HG03060 (cell line): ENCODE measurements around the gene TRIM39.
"Not testable (repeated sequence)": the region's sequence is repeated elsewhere in the genome, so short reads cannot be mapped to it uniquely, and the experiment has no call there.

Source experiments
- ATAC-seq: cut with Tn5 transposase; IDR thresholded peaks from one replicate; pipeline ENCODE4 v1.9.1; 2021; ENCODE audit warnings: low read depth, moderate number of reproducible peaks; ENCODE audit not compliant: unreplicated experiment

Gene TRIM39

DNA sequence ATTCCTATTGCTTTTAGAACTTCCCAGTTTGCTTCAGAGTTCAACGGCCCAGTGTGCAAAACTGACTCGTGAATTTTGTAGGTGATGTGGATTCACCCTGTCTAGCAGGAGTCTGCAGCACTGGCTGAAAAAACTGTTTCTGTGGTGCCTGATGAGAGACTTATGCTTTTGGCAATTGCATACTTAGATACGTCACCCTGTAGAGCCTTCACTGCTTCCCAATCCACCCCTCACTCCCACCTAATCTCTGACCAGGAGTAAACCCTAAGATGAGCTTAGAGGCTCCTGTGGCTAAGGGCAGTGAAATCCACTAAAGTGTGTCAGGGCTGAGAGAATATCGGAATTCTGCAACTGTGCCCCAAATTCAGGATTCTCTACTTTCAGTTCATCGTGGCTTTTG, 32.5 kb downstream of the TRIM39 start:
- no peak for ATAC-seq

DNA sequence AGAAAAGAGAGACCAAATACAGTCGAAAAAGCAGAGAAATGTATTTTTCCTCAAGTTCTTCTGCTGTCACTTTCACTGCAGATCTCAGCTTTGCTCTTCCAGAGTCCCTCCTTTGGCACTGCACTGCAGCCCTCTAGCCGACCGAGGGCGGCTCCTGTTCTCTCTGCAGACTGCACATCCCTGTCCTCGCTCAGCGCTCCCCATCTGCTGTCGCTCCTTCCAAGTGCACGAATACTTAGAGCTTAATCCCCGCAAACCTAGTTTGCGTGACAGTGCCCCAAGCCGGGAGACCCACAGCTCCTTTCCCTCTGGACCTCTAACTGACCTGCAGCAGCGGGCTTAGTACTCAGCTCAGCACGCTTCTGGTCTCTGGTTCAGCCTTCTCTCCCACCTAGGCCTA, 33.4 kb downstream of the TRIM39 start:
- ATAC-seq = no peak

DNA sequence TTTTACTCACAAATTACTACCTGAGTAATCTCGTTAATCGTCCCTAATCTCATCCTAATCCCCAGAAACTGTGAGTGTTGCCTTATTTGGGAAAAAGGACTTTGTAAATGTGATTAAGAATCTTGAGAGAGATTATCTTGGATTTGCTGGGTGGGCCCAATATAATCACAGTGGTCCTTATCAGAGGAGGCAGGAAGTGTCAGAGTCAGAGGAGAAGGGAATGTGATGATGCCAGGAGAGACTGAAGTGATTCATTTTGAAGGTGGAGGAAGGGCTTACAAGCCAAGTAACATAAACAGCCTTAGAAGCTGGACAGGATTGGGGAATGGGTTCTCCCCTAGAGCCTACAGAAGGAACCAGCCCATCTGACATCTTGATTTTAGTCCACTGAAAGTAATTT, 34.9 kb downstream of the TRIM39 start:
- ATAC-seq = no peak

DNA sequence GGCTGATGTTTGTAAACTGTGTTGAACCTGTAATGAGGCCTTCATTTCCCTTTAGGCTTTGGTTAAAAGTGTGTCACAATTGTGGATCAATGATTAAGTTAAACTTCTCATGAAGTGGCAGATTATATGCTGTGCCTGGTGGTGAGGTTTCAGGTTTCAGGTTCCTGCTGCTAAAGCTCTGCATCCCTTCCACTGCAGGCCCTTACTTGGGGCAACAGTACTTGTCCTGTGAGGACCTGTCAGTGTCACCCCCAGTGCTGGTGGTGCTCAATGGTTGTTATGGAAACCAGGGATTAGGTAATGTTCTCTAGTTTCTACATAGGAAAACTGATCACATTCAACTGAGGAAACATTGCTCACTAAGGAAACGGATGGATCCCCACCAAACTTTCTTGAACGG, 36.7 kb downstream of the TRIM39 start:
- ATAC-seq = no peak

DNA sequence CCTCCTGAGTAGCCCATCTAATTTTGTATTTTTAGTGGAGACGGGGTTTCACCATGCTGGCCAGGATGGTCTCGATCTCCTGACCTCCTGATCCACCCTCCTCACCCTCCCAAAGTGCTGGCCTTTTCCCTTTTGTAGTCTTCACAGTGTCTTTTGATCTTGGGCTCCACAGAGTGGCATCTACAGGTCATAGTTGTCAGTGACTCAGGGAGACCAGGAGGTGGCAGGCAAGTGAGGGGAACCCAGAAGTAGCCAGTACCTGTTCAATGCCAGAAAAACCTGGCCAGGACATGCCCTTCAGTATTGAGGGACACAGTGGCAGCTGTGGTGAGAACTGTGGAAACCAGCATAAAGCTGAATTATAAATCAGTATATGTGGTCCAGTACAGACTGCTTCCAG, 37.9 kb downstream of the TRIM39 start:
- ATAC-seq = no peak

DNA sequence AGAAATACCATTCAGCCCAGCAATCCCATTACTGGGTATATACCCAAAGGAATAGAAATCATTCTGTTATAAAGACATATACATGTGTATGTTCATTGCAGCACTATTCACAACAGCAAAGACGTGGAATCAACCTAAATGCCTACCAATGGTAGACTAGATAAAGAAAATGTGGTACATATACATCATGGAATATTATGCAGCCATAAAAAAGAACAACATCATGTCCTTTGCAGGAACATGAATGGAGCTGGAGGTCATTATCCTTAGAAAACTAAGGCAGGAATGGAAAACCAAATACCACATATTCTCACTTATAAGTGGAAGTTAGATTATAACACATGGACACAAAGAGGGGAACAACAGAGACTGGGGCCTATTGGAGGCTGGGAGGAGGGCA, 42.6 kb downstream of the TRIM39 start:
- ATAC-seq = not testable (repeated sequence)

DNA sequence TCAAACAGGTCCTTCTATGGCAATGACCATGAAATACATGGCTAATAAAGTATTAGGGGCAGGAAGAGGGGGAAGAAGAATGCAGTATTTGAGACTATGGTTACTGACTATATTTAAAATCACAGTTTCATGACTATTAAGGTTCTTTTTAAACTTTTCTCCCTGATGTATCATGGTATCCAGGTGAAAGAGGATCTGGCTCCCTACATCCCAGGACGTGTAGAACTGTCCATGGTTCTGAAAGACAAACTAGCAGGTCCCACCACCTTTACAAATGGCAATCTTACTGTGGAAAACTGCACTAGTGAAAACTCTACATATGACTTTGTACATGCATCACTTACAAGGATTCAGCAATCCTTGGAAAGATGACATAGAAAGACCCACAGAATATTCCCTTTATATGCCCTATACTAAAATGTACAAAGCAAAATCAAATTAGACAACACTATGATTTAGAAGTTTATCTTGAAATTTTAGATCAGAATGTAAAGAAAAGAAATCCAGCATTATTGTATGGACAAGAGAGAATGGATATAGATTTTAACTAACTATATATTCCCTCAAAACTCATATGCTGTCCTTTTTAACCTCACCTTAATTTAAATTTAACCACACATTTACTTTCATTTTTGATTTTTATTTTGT, 51.7 kb downstream of the TRIM39 start:
- no peak for ATAC-seq

DNA sequence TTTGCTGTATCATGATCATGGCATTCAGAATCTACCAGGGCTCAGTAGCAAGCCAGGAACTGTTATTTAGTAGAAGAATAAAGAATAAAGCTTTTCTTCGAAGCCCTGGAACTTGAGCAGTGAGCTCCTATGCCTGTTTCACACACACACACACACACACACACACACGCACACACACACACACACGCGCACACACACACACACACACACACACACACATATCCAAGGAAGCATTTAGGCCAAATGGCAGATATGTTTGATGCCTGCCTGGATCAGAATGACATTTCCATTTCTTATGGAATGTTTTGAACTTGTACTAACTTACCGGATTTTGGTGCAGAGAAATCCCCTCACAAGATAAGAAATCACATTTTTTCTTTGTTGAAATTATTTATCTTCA, 53.7 kb downstream of the TRIM39 start:
- no peak for ATAC-seq

DNA sequence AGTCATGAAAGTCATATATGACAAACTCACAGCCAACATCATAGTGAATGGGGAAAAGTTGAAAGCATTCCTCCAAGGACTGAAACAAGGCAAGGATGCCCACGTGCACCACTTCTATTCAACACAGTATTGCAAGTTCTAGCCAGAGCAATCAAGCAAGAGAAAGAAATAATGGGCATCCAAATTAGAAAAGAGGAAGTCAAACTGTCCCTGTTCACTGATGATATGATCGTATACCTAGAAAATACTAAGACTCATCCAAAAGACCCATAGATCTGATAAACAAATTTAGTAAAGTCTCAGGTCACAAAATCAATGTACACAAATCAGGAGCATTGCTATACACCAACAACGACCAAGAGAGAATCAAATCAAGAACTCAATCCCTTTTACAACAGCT, 59.4 kb downstream of the TRIM39 start:
- ATAC-seq = no peak

DNA sequence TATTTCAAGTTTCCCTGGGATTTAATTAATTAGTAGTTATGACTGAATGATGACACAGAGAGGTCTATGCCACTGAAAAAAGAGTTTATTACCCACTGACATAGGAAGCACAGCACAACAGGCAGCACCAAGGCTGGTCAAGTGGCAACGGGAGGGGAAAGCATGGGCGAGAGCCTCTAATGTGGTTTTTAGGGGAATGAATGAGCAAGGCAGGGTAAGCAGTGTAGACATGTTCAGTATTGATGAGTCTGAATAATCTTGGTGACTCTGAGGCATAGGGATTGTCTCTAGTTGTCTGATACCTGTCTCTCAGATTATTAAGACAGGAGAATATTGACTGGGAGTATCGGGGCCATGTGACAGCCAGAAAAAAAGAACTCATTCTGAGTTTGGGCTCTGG, 64.5 kb downstream of the TRIM39 start:
- ATAC-seq = no peak
